HS-5 (cell line): Measurements from ENCODE around the gene NBEA.
"Not testable (repeated sequence)": the region's sequence is repeated elsewhere in the genome, so short reads cannot be mapped to it uniquely, and the experiment has no call there.

Experiments
- DNase-seq: peaks from one replicate; pipeline ENCODE4 v3.0.0-alpha.2; 2012; ENCODE audit warnings: low read depth

Gene NBEA

DNA sequence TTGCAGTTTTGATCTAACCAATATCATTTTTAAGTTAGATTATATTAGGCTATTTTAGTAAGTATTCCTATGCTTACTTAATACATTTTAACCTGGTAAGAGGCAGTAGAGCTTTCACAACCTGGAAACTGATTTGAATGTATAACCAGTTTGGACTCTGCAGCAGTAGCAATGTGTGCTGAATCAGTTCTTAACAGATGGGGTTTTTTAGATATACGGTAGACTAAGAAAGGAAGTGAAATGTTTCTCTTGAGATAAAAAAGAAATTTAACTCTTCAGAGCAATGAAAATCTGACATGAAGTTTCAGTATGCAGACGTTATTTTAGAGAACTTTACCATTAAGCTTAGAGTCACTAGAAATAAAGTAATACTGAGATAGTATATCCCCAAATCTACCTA lies 2.7 kb downstream of the NBEA start:
- no peak for DNase-seq

DNA sequence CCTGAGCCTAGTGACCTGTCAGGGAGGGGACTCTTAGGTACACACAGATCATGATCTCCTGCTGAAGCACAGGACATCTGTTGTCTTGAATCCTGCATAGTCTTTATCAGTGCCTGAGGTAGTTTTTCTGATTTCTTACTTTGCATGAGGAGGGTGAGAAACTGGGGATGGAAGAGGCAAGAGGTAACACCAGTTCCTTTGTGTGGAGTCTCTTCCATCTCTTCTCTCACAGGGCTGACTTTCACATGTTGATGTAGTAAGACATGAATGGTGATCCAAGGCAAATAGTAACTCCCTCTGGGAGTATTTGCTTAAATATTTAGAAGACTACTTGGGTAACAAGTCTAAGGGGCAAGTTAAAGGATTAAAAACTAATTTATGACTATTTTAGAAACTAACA lies 9.5 kb downstream of the NBEA start:
- no peak for DNase-seq

DNA sequence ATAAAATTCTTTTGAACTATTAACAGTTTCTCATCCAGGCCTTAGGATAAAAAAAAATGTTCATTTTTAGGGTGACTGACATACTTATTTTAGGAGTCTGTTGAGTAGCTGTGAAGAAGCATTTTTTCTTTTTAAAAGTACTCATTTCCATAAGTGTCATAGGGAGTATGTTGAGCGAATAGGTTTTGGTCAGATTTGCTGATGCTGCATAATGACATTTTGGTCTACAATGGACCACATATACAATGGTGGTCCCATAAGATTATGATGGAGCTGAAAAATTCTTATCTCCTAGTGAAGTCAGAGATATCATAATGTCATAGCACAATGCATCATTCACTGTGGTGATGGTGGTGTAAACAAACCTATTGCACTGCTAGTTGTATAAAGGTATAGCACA lies 17.4 kb downstream of the NBEA start:
- DNase-seq: no peak

DNA sequence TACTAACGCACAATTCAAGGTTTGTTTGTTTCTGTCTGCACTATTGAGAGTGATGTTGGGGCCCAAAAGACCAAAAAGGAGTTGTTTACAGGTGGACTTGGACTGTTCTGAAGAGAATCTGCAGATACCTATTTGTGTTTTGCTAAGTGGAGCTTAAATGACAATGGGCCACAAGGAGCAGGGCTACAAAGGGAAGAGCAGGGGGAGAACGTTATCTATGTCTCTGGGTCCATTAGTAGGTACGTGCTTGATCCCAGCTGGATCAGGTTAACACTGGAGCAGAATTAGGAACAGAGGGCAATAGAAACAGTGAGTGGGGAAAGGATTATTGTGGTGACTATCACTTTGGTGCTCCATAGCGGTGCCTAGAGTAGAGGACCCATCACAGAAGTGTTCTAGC lies 22.5 kb downstream of the NBEA start:
- no peak for DNase-seq

DNA sequence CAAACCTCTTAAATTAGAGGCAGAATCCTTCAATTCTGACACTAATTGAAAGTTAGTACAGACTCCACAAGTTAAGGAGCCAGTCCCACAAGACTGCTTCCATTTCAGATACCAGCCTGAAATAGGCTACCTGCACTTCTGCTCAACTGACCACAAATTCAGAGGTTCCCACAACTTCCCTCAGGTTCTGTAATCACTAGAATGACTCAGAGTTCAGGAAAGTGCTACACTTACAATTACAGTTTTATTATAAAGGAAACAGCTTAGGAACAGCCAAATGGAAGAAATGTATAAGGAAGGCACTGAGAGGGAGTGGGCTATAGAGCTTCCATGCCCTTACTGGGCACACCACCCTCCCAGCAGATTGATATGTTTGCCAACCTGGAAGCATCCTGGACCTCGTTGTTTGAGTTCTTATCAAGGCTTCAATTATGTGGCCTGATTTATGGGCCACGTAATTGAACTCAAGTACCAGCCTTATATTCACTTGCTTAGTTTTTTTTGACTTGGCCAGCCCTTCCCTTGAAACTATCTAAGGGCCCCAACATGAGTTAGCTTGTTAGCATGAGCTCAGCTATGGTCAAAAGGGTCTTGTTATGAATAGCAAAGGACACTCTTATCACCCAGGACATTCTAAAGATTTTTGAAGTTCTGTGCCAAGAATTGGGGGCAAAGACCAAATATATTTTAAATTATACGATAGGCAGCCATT lies 25.9 kb downstream of the NBEA start:
- DNase-seq: no peak

DNA sequence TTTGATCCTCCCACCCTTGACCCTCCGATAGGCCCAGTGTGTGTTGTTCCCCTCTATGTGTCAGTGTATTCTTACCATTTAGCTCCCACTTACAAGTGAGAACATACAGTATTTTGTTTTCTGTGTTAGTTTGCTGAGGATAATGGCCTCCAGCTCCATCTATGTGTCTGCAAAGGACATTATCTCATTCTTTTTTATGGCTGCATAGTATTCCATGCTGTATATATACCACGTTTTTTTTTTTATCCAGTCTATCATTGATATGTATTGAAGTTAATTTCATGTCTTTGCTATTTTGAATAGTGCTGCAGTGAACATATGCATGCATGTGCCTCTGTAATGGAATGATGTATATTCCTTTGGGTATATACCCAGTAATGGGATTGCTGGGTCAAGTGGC lies 27.5 kb downstream of the NBEA start:
- not testable (repeated sequence) for DNase-seq

DNA sequence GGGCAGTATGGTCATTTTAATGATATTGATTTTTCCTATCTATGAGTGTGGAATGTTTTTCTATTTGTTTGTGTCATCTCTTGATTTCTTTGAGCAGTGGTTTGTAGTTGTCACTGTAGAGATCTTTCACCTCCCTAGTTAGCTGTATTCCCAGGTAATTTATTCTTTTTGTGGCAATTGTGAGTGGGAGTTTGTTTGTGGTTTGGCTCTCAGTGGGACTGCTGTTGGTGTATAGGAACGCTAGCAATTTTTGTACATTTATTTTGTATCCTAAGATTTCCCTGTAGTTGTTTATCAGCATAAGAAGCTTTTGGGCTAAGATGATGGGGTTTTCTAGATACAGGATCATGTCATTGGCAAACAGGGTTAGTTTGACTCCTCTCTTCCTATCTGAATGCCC lies 28.9 kb downstream of the NBEA start:
- no peak for DNase-seq

DNA sequence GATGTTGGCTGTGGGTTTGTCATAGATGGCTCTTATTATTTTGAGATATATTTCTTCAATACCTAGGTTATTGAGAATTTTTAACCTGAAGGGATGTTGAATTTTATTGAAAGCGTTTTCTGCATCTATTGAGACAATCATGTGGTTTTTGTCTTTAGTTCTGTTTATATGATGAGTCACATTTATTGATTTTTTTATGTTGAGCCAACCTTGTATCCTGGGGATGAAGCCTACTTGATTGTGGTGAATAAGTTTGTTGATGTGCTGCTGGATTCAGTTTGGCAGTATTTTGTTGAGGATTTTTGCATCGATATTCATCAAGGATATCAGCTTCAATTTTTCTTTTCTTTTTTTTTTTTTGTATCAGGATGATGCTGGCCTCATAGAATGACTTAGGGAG lies 29.4 kb downstream of the NBEA start:
- DNase-seq: no peak

DNA sequence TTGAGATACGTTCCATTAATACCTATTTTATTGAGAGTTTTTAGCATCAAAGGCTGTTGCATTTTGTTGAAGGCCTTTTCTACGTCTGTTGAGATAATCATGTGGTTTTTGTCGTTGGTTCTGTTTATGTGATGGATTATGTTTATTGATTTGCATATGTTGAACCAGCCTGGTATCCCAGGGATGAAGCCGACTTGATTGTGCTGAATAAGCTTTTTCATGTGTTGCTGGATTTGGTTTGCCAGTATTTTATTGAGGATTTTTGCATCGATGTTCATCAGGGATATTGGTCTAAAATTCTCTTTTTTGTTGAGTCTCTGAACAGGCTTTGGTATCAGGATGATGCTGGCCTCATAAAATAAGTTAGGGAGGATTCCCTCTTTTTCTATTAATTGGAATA lies 43.1 kb downstream of the NBEA start:
- not testable (repeated sequence) for DNase-seq

DNA sequence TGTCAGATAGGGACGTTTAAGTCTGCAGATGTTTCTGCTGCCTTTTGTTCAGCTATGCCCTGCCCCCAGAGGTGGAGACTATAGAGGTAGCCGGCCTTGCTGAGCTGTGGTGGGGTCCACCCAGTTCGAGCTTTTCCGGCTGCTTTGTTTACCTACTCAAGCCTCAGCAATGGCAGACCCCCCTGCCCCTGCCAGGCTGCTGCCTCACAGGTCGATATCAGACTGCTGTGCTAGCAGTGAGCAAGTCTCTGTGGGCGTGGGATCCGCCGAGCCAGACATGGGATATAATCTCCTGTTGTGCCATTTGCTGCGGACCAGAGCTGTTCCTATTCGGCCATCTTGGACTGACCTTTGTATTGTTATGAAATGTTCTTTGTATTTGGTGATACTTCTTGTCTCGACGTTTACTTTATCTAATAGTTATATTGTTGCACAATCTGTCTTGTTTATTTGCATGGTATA lies 46.3 kb downstream of the NBEA start:
- no peak for DNase-seq

DNA sequence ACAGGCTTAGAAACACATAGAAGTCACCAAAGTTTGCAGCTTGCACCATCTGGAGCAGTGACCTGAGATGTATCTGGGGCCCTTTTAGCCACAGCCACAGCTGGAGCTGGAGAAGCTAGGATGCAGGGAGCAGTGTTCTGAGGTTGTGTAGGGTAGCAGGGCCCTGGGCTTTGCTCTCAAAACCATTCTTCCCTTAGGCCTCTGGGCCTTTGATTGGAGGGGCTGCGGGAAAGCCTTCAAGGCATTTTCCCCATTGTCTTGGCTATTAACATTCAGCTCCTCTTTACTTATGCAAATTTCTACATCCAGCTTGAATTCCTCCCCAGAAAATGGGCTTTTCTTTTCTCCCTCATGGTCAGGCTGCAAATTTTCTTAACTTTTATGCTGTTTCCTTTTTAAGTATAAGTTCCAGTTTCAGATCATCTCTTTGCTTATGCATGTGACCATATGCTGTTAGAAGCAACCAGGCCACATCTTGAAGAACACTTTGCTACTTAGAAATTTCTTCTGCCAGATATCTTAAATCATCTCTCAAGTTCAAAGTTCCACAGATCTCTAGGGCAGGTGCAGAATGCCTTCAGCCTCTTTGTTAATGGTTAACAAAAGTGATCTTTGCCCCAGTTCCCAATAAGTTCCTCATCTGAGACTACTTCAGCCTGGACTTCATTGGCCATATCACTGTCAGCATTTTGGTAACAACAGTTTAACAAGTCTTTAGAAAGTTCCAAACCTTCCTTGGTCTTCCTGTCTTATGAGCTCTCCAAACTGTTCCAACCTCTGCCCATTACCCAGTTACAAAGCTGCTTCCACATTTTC lies 48.5 kb downstream of the NBEA start:
- DNase-seq: no peak

DNA sequence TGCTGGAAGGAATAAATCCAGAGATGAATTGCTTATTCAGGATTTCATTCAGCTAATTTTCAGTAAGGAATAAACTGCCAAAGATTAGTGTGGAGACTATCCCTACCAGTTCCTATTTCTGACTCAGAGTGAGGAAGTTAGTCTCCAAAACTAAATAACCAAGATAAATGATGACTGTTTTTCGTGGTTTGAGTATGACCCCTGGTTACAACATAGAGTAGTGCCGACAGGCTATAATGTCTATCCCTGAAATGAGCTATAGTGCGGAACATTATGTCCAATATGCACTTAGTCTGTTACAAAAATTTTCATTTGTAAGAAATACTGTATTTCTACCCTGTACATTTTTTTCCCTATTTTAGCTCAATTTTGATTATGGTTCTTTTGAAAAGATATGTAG lies 51.4 kb downstream of the NBEA start:
- no peak for DNase-seq

DNA sequence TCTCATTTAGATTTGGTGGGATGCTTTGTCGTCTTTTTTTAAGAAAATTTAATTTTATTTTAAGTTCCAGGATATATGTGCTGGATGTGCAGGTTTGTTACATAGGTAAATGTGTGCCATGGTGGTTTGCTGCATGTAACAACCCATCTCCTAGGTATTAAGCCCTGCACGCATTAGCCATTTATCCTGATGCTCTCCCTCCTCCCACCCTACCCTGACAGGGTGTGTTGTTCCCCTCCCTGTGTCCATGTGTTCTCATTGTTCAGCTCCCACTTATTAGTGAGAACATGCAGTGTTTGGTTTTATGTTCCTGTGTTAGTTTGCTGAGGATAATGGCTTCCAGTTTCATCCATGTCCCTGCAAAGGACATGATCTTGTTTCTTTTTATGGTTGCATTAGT lies 61.7 kb downstream of the NBEA start:
- not testable (repeated sequence) for DNase-seq

DNA sequence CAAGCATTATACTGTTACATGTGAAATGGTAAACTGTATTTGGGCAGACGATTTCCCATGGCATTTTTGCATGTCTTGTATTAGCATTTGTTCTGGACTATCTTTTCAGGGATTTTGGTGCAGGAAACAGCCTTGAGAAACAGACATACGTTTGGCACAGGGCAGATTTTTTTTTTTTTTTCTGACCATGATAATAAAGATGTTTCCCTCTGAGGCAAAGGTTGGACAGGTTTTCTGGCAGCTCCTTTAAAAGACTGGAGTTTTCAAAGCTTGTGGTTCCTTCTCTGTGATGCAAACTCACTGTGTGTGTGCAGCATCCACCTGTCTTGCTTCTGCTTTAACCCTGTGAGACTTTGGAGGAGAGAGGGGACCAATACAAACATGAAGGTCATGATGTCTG lies 63.0 kb downstream of the NBEA start:
- DNase-seq: no peak

DNA sequence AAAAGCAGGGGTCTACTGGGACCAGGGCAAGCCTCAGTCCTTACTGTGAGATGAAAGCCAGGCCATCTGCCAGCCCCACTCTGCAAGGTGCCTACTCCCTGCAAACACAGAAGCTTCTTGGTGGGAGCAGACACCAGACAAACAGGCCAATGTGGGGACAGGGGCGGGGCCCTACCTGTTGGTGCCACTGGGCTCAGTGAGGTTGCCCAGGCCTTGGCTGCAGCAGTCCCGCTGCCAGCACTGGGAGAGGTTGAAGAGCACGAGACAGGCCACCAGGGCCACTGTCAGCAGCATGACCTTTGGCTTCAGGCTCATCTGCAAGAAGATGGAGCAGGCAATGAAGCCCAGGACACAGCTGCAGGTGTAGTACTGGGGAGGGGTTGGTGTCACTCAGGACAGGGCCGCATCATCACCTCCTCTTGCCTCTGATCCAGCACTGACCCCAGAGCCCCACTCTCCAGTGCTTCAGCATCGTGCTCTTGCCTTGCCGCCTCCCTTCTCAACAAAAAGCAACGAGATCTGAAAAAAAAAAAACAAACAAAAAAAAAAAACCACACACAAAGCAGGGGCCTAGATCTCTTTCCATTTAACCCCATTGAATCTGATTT lies 72.6 kb downstream of the NBEA start:
- DNase-seq: no peak

DNA sequence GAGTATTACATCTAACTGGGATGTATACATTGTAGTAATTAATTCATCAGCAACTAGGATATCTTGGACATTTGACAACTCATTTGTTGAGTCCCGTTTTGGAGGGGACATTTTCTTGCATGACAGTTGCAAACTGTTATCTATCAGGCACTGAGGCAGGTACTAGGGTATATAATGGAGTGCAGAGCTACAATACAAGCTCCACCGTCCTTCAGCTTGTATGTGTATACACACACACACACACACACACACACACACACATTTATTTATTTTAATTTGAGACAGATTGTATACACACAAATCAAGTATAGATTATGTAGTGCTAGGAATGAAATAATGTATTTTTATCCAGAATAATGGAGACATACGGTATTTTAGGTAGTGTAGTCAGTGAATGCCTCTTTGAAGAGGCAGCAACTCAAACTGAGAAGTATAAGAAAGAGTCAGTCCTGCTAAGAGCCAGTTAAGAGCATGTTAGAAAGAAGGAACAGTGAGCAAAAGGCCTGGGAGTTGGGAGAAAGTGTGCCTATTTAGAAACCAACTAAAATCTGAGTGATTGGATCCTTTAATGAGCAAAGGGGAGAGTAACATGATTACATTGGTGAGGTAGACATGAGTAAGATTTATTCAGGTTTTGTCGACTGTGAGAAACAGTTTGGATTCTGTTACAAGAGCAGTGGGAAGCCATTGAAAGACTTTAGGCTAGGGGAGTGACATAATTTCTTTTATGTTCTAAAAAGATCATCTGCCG lies 74.5 kb downstream of the NBEA start:
- DNase-seq: no peak

DNA sequence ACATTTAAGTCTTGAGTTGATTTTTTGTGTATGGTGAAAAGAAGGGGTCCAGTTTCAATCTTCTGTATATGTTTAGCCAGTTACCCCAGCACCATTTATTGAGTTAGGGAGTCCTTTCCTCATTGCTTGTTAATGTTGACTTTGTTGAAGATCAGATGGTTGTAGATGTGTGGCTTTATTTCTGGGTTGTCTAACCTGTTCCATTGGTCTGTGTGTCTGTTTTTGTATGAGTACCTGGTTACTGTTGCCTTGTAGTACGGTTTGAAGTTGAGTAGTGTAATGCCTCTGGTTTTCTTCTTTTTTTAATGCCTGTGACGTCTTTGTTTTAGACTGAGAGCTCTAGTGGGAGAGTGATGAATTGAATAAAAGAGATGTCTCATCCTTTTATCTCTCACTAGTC lies 83.2 kb downstream of the NBEA start:
- DNase-seq: no peak

DNA sequence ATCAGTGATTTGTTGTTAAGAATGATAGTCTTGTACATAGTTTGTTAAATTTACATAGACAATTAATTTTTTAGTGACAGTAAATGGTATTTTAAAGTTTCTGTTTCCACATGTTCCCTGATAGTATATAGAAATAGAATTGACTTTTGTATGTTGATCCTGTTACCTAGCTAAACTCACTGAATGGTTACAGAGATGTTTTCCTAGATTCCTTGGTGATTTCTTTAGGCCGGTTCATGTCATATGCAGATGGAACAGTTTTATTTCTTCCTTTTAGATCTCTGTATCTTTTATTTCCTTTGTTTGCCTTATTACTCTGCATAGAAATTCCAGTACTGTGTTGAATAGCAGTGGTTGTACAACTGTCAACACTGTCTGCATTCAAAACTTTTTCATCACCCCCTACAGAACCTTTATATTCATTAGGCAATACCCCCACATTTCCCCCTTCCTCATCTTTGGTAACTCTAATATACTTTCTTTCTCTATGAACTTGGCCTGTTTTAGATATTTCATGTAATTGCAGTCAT lies 86.3 kb downstream of the NBEA start:
- no peak for DNase-seq

DNA sequence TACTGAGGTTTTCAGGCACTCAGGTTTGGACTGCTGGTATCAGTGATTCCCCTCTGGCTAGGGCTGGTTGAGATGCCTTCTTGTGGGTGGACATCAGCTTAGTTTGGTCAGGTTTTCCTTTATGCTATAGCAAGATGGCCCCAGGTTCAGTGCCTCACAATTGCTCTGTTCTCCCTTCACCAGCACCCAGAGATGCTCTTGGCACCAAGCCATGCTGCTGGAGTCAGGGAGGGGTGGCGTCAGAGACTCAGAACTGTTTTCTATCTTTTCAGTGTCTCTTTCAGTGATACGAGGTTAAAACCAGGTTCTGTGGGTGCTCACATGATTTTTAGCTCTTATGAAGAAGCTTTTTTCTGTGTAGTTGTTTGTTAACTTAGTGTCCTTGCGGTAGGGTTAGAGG lies 96.9 kb downstream of the NBEA start:
- DNase-seq: no peak

DNA sequence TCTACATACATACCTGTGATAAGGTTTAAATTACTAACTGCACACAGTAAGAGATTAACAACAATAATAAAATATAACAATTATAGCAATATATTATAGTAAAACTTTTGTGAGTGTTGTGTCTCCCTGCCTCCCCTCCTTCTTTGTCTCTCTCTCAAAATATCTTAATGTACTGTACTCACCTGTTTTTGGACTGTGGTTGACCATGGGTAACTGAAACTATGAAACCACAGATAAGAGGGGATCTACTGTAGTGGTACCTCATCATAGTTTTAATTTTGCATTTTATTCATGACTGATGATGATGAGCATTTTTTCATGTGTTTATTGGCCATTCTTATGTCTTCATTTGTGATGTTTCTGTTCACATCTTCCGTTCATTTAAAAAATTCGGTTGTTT lies 104.5 kb downstream of the NBEA start:
- DNase-seq: no peak

DNA sequence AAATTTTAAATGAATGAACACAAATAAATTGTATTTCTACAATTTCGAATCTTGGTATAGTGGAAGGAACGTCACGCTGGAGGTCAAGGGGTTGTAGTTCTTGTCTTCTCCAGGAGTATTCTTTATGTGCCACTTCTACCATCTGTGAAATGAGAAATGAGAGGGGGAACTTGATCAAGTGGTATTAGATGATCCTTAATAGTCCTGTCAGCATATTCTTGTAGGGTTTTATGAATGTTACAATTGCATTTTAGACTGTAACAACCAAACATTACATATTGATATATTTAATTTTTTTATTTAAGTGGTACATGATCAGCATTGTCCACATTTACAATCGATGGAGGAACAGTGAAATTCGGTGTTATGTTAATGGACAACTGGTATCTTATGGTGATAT lies 113.6 kb downstream of the NBEA start:
- no peak for DNase-seq

DNA sequence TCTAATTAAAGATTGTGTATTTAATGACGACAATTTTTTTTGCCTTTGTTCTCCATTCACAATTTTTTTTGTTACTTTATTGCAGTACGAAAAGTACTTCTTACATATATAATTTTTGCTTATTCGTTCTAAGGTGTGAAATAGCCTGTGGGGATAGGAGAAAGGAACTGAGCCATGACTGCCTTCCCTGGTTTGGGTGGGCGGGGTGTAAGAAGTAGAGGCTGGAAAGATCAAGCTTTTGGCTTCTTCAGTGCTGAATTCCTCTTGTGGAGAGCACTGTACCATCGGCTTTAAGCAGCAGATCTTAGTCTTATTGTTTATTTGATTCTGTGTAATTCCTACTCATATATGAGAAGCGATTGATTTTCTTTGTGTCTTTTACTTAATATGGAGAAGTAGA lies 115.8 kb downstream of the NBEA start:
- DNase-seq: no peak
